HG02870 (cell line): ENCODE data around the gene SSNA1.
A peak's percentile ranks its signal among the peaks of the same experiment; 100 is the strongest.

ENCODE experiments used
- ATAC-seq: cut with Tn5 transposase; IDR thresholded peaks from one replicate; pipeline ENCODE4 v1.9.1; 2021; ENCODE audit warnings: mild to moderate bottlenecking, moderate library complexity; ENCODE audit not compliant: unreplicated experiment

SSNA1 gene

DNA sequence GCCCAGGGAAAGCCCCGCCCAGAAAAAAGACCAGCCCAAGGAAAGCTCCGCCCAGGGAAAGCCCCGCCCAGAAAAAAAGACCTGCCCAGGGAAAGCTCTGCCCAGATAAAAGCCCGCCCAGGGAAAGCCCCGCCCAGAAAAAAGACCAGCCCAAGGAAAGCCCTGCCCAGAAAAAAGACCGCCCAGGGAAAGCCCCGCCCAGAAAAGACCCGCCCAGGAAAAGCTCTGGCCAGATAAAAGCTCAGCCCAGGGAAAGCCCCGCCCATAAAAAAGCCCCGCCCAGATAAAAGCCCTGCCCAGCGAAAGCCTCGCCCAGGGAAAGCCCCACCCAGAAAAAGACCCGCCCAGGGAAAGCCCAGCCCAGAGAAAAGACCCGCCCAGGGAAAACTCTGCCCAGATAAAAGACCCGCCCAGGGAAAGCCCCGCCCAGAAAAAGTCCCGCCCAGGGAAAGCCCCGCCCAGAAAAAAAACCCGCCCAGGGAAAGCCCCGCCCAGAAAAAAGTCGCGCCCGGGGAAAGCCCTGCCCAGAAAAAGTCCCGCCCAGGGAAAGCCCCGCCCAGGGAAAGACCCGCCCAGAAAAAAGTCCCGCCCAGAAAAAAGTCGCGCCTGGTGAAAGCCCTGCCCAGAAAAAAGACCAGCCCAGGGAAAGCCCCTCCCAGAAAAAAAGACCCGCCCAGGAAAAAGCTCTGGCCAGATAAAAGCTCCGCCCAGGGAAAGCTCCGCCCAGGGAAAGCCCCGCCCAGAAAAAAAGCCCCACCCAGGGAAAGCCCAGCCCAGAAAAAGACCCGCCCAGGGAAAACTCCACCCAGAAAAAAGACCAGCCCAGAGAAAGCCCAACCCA lies 37.6 kb upstream of the SSNA1 start:
- ATAC-seq = peak; percentile 40

DNA sequence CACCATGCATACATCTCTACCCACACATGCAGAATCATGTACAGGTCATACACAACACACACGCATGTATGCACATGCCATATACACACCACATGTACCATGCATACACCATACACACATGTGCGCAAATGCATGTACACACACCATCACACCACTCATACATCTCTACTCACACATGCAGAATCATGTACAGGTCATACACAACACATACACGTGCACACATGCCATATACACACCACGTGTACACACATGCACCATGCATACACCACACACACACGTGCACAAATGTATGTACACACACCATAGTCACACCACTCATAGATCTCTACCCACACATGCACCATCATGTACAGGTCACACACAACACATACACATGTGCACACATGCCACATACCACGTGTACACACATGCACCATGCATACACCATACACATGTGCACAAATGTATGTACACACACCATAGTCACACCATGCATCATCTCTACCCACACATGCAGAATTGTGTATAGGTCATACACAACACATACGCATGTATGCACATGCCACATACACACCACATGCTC lies 35.6 kb upstream of the SSNA1 start:
- no peak for ATAC-seq

DNA sequence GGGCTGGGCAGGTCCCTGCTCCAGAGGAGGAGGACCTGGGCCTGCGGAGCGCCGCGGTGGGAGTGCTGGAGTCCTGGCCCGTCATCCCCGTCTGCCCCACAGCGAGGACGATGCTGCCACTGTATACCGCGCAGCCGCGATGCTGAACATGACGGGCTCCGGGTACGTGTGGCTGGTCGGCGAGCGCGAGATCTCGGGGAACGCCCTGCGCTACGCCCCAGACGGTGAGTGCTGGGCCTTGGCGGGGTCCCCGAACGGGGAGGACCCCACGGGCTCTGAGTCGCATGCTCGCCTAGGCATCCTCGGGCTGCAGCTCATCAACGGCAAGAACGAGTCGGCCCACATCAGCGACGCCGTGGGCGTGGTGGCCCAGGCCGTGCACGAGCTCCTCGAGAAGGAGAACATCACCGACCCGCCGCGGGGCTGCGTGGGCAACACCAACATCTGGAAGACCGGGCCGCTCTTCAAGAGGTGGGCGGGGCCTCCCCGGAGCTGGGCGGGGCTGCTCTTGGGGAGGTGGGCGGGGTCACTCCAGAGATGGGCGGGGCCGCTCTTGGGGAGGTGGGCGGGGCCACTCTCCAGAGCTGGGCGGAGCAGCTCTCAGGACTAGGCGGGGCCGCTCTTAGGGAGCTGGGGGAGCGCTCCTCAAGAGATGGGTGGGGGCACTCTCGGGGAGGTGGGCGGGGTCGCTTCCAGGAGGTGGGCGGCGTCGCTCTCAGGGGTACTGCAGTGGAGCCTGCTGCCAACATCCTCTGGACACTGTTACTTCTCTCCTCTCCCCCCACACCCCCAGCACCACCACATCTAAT lies 31.7 kb upstream of the SSNA1 start:
- ATAC-seq = no peak

DNA sequence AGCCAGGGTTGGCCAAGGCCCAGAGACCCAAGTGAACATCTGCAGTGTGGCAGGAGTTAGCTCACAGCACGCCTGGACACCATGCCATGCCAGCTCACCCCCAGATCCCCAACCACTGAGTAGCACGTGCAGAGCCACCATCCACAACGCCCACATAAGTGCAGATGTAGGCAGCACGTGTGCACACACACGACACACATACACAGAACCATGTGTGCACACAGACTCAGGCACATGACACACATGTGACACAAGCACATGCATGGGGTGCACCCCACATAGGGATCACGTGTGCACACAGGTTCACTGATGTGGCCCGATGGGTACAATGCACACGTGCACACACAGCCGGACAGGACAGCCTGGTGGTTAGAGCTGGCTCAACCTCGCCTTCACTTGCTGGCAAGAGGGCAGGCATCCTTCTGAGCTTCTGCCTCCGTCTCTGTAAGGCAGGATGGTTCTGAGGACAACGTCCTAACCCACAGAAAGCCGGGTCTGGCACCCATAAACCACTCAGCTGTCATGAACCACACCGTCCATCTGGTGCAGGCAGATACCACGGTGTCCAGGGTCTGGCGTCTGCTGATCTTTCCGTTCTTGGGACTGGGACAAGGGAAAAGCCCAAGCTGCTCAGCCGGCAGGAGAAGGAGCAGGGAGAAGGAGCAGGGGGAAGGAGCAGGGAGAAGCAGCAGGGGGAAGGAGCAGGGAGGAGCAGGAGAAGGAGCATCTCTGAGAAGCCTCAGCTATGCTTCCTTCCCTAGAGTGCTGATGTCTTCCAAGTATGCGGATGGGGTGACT lies 30.7 kb upstream of the SSNA1 start:
- no peak for ATAC-seq

DNA sequence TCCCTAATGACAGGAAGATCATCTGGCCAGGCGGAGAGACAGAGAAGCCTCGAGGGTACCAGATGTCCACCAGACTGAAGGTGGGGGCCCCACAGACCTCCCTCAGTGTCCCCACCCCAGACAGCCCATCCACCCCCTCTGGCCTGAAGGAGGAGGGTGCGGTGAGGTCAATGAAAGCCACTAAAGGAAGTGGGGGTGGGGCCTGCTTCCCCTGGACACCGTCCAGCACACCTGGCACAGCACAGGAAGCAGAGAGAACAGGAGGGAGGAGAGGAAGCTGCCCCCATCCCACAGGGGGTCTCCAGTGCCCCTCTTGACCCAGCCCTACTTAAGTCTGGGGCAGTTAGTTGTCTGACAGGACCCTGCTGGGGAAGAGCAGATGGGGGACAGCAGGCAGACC lies 29.9 kb upstream of the SSNA1 start:
- ATAC-seq = no peak

DNA sequence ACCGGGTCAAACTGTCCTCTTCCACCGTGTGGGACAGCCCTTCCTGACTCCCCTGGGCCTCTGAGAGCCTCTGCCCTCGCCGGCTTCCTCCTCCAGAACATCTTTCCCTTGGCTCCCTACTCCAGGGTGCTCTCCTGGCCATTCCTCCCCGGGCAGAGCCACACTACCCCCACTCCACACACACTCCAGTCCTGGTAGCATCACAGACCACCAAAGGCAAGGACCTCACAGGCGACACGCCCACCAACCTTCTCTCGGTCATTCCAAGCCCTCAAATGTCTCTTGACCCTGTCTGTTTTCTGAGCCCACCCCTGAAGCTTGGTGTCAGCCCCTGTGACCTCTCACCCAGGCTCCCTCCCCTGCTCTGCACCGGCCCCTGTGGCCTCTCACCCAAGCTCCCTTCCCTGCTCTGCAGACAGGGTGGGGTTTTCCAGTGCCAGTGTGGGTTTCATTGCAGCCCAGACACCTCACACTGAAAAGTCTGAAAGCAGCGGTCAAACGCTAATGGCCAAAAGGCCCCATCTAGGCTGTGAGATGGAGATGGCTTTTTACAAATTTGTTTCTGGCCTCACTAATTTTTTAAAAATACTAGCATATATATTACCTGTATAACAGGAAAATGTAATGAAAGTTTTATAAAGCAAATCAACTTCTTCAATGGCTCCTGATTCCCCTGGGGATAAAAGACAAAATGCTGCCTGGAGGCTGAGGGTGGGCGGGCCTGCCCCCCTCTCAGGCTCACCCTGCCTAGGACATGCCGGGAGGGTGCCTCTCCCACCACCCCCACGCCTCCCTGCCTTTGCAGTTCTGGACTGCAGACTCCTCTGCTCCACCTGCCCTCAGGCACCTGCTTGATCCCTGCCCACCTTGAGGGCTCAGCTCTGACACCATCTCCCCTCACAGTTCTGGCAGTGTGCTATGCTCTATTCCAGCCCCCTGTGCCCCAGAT lies 29.1 kb upstream of the SSNA1 start:
- ATAC-seq = no peak

DNA sequence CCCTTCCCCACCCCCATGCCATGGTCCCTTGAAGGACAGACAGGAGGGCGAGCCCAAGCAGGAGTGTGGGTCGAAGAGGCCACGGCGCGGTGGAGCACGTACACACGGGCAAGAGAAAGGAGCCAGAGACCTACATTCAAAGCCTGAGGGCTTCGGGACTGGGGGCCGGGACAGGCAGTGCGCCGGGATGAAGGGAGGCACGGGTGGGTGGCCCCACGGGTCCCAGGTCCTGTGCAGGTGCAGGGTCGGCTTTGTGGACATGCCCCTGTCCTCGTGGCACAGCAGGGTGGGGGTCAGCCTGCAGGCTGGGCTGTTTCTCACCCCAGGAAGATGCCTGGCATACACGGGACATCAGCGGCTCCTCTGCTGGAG lies 28.4 kb upstream of the SSNA1 start:
- ATAC-seq = no peak

DNA sequence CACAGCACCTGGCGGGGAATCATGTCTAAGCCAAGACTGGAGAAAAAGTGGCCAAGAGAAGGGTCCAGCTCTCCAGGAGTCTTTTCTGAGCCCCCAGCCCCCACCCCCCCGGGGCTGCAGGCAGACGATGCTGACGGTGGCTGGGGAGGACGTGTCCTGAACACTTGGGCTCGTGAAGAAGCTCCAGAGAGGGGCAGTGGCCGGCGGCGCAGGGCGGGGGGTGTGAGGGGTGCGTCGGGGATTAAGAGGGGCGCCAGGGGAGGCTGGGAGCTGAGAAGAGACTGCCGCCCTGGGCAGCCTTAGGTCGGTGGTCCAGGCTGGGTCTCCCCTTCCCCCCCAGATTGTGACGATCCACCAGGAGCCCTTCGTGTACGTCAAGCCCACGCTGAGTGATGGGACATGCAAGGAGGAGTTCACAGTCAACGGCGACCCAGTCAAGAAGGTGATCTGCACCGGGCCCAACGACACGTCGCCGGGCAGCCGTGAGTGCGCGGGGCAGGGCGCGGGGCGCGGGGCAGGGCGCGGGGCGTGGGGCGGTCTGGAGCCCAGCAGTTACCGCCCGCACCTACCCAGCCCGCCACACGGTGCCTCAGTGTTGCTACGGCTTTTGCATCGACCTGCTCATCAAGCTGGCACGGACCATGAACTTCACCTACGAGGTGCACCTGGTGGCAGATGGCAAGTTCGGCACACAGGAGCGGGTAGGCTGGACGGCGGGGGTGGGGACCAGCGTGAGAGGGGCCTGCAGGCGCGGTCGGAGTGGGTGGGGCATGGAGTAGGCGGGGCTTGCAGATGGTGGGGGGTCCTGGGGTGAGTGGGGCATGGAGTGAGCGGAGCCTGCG lies 27.5 kb upstream of the SSNA1 start:
- no peak for ATAC-seq

DNA sequence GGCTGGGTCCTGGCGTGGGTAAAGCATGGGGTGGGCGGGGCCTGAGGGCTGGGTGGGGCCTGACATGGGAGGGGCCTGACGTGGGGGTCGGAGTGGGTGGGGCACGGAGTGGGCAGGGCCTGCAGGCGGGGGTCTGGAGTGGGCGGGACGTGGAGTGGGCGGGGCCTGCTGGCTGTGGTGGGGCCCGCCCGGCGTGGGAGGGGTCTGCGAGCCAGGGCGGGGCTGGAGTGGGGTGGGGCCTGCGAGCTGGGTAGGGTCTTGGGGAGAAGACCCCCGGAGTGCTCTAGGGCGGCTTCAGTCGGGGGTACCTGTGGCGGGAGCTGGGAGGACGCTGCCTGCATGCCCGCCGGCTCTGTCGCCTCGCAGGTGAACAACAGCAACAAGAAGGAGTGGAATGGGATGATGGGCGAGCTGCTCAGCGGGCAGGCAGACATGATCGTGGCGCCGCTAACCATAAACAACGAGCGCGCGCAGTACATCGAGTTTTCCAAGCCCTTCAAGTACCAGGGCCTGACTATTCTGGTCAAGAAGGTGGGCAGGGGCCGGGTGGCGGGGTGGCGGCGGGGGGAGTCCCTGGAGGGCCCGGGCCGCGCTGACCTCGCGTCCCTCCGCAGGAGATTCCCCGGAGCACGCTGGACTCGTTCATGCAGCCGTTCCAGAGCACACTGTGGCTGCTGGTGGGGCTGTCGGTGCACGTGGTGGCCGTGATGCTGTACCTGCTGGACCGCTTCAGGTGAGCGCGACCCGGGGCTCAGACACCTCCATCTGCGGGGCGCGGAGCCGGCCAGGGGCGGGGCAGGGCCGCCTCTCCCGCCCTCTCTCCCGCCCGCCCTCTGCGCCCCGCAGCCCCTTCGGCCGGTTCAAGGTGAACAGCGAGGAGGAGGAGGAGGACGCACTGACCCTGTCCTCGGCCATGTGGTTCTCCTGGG lies 26.7 kb upstream of the SSNA1 start:
- no peak for ATAC-seq

DNA sequence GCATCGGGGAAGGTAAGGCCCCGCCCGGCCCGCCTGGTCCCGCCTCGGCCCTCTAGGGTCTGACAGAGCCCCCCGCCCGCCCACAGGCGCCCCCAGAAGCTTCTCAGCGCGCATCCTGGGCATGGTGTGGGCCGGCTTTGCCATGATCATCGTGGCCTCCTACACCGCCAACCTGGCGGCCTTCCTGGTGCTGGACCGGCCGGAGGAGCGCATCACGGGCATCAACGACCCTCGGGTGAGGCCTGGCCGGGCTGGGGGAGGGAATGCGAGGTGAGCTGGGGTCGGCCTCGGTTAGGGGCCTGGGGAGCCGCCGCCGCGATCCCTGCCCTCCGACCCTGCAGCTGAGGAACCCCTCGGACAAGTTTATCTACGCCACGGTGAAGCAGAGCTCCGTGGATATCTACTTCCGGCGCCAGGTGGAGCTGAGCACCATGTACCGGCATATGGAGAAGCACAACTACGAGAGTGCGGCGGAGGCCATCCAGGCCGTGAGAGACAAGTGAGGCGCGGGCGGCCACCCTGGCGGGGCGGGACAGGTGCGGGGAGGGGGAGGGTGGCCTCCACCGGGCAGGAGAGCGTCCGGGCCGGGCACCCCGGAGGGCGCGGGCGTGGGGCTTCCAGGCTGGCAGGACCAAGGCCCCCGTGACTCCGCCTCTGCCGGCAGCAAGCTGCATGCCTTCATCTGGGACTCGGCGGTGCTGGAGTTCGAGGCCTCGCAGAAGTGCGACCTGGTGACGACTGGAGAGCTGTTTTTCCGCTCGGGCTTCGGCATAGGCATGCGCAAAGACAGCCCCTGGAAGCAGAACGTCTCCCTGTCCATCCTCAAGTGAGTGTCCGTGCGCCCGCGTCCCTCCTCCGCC lies 25.7 kb upstream of the SSNA1 start:
- no peak for ATAC-seq

DNA sequence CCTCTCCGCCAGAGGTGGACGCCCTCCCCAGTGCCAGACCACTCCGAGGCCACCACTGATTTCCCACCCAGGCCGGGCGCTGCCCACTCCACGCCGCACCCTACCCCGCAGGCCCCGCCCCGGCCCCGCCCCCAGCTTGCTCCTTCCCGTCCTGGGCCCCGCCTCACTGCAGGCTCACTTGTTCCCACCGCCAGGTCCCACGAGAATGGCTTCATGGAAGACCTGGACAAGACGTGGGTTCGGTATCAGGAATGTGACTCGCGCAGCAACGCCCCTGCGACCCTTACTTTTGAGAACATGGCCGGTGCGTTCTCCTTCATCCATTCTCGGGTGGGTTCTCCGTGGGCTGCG lies 25.1 kb upstream of the SSNA1 start:
- ATAC-seq = no peak

DNA sequence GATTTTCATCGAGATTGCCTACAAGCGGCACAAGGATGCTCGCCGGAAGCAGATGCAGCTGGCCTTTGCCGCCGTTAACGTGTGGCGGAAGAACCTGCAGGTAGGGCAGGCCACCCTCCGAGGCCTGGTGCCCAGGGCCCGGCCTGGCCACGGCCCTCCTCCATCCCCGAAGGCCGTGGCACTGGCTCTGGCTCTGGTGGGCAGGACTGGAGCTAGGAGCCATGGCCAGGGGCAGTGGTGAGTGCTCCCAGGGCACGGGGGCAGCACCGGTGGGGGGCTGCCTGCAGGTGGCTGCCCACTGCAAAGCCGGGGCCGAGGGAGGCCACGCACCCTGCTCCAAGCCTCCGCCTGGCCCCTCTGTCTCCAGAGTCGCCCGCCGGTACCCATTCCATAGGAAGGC lies 24.7 kb upstream of the SSNA1 start:
- no peak for ATAC-seq

DNA sequence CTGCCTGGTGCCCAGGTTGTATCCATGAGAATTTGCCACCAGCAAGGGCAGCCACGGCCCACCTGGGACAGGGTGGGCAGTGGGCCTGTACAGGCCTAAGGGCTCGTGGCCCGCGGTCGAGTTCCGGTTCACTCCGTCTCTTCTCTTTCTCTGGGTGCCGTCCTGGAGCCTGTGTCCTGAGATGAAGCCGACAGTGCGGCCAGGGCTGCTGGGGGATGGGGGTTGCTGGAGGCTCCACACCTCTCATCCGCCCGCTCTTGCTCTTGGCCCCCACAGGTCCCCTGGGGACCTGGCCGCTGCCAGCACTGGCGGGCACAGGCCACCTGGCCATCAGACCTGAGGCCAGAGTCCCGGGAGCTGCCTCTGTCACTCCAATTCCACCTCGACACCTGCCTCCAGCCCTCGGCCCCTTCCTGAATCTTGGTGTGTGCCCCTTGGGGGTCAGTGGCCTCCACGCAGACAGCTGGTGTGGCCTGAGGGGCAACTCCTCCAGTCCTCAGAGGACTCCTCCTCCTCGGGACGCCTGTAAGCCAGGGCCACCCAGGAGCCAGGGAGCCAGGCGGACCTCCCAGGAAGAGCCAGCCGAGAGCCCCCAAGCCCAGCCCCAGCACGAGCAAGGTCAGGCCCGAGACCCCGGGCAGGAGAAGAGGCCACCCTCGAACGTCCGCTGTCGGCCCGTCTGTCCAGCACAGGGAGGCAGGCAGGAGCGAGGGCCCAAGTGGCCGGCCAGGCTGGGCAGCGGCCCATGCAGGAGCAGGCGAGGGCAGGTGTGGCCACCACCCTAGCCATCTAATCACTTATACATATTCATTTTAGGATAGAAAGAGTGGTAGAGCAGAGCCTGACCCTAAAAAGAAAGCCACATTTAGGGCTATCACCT lies 23.9 kb upstream of the SSNA1 start:
- no peak for ATAC-seq

DNA sequence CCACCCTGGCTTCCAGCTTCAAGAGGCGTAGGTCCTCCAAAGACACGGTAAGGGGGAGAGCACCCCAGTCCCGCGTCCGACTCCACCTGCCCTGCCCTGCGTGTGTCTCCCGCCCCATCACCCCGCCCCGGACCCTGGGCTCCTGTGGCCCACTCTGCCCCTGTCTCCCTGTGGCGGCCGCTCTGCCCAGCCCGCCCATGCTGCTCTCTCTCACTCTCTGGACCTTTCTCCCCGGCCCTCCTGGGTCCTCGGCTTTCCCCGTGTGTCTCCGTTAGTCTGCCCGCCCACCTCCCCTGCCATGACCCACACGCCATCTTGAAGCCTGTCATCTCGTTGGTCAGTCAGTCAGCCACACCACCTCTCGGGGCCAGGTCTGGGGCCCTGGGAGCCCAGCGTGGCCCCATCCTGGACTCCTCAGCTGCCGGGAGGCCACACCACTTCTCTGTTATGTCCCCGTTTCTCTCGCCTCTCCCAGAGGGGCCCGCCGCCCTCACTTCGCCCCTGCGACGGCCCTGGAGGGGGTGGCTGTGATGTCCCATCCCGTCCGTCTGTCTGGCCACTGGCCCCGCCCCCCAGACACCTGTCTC lies 23.1 kb upstream of the SSNA1 start:
- ATAC-seq = no peak

DNA sequence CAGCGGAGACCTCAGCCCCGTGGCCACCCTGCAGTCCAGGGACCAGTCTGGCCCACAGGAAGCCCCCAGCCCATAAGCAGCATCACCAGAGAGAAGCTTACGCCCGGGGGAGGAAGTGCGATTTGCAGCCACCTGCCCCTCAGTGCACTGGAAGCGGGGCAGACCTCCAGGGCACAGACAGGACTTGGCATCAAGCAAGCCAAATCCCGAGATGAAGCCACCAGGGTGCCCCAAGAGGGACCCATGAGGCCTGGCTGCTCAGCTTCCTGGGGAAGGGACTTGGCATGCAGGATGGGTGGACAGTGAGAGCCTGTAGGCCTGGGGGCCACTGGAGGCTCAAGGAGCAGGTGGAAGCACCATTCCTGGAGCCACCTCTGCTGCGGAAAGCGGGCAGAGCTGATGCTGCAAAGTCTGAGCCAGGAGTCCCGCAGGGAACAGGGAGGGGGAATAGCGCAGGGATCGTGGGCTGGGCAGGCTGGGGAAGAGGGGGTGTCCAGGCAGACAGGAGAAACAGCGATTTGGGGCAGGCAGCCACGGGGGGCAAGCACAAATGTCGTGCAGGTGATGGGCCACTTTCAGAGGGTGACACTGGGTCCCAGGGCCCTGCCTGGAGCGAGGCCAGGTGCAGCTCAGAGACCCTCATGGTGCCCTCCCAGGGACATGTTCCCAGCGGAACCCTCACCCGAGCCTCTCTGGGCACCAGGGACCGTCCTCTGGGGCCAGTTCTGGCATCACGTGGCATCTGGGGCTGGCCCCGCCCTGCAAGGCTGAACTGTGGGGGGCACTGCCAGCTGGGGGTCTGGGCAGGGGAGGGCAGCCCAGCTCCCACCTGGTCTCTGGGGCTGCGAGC lies 21.9 kb upstream of the SSNA1 start:
- no peak for ATAC-seq
